Kasumi-1 (cell line): ENCODE results near the gene NUP93.
"Not testable (repeated sequence)": the region's sequence is repeated elsewhere in the genome, so short reads cannot be mapped to it uniquely, and the experiment has no call there.

Experiments
- DNase-seq, 2 experiments: peaks; one replicate each; lab custom pipeline; 2025; lab: John Stamatoyannopoulos, UW

NUP93 gene

GRCh38 chr16:56849690-56850680 is 120.1 kb downstream of the NUP93 start:
- no peak for DNase-seq

GRCh38 chr16:56851671-56852400 is 121.9 kb downstream of the NUP93 start:
- DNase-seq = peak; percentile 57 to 68

- no peak for DNase-seq
Measured at GRCh38 chr16:56852401-56852730, 122.4 kb downstream of the NUP93 start.

GRCh38 chr16:56852968-56853367 is 123.0 kb downstream of the NUP93 start:
- DNase-seq = no peak

GRCh38 chr16:56855201-56855600 is 125.3 kb downstream of the NUP93 start:
- DNase-seq = no peak

GRCh38 chr16:56855946-56856345 is 126.0 kb downstream of the NUP93 start:
- DNase-seq = no peak

- no peak for DNase-seq
Measured at GRCh38 chr16:56856876-56857447, 127.0 kb downstream of the NUP93 start.

GRCh38 chr16:56858374-56858773 is 128.4 kb downstream of the NUP93 start:
- DNase-seq = no peak

GRCh38 chr16:56859636-56860035 is 129.7 kb downstream of the NUP93 start:
- DNase-seq = no peak

GRCh38 chr16:56860226-56861020 is 130.5 kb downstream of the NUP93 start:
- DNase-seq = peak; percentile 54 to 70

GRCh38 chr16:56861092-56861610 is 131.2 kb downstream of the NUP93 start:
- DNase-seq = no peak

- no peak for DNase-seq
Measured at GRCh38 chr16:56861756-56862155, 131.8 kb downstream of the NUP93 start.

- no peak for DNase-seq
Measured at GRCh38 chr16:56862776-56863175, 132.8 kb downstream of the NUP93 start.

GRCh38 chr16:56864960-56865359 is 135.0 kb downstream of the NUP93 start, which contains the start of gene SLC12A3:
TSS of gene SLC12A3 (plus strand) at chr16:56865207. CDS start at chr16:56865236, 29 bp downstream.
- no peak for DNase-seq

- no peak for DNase-seq
Measured at GRCh38 chr16:56865394-56866062, 135.6 kb downstream of the NUP93 start.

- peak; percentile 75 to 77 for DNase-seq
Measured at GRCh38 chr16:56866955-56867830, 137.3 kb downstream of the NUP93 start.

- DNase-seq = no peak
Measured at GRCh38 chr16:56868175-56868574, 138.2 kb downstream of the NUP93 start.

GRCh38 chr16:56868766-56869165 is 138.8 kb downstream of the NUP93 start:
- not testable (repeated sequence) for DNase-seq

GRCh38 chr16:56869513-56870275 is 139.8 kb downstream of the NUP93 start:
- peak; percentile 45 to 69 for DNase-seq
